ENCODE measurements around the gene ZMYND8. TPM values are rescaled to one million over a fixed set of nuclear protein-coding genes. Genes with fewer than 3 reads are reported as not detected.
A peak's percentile ranks its signal among the peaks of the same experiment; 100 is the strongest.
"Not testable (repeated sequence)": the region's sequence is repeated elsewhere in the genome, so short reads cannot be mapped to it uniquely, and the experiment has no call there.

The ZMYND8 gene
- total RNA-seq, 2 donors from 2014 or later = 22.6 to 27.5 TPM

DNA sequence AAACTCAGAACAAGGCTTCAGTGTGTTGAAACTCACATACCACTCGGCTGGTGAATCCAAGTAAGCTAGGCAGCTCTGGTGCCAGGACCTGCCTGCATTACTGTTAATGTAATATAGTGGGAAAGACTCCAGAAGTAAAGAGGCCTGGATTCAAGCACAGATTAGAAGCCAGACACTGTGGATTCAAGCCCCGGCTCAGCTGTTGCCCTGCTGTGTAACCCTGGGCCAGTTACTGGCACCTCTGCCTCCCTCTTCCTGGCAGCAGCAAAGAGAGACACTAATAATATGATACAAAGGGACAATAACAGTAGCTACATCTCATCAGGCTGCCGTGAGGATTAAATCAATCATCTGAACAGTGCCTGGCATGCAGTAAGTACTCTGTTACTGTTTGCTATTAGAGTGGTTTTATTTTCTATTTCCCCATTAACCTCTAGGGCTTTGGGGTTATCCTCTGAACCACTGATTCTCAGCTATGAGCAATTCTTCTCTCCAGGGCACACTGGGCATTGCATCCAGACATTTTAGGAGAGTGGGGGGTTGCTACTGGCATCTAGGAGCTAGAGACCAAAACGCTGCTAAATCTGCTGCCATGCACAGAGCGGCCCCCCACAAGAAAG, 92.9 kb downstream of the ZMYND8 start:
- intact Hi-C loops (cut with DNase I) = no loop called here
- DNase-seq = no peak
- ATAC-seq = peak; percentile 47 to 51

DNA sequence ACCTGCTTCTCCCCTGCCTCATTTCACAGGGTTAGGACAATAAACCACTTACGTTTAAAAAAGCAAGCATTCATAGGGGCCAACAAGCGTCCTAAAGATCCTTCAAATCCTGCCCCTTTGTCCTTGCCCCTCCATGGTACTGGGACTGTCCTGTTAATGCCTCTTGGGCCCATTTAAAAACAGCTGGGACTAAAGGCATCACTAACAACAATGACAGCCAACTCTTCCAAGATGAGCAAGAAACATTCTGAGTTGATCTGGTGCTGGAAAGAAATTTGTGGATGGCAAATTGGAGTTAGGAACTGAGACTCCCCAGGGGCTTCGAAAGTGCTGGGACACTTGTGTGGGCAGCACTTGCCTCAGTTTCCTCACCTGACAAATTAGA, 93.4 kb downstream of the ZMYND8 start:
- intact Hi-C loops (cut with DNase I) = no loop called here
- DNase-seq (no peak), ATAC-seq (no peak)

DNA sequence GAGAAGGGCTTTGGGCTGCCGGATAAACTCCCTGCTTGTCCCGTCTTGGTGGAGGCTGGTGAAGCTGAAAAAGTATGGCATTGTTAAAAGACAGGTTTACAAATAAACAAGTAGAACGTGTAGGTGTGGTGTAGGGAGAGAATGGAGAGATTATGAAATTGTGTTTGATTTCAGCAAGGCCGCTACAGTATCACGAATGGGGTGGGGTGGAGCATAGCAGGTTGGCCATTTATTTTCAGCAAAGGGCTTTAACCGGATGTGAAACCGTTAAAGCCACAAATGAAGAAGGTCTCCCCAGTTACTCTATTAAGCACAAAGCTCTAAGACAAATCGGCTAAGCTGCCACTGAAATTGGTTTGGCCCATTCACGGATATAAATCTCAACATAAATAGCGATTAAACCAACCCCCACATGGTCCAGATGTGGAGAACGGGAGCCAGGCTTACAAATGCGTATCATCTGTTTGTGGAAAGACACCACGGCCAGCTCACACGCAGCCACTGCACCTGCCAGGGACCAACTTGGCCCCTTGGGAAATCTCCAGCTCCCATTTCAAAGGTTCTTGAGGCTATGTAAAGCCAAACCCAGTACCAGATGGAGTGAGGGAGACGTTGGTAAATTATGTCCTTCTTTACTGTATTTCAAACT, 94.0 kb downstream of the ZMYND8 start:
- no peak for ATAC-seq
- intact Hi-C loops (cut with DNase I) = no loop called here
- no peak for DNase-seq

DNA sequence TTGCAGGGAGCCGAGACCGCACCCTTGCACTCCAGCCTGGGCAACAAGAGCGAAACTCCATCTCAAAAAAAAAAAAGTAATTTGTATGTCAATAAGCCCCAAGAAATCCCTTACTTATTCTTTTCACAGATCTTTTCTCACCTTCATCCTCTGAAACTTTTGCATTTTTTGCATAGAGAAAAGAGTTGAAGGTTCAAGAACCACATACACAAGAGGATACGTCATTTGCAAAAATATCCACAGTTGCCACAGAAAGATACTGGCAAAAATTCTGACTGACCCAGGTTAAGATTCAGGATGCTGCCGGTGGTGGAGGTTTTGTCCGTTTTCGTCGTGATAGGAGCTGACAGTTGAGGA, 94.5 kb downstream of the ZMYND8 start:
- ATAC-seq (no peak), DNase-seq (no peak)
- intact Hi-C loops (cut with DNase I) = no loop called here

DNA sequence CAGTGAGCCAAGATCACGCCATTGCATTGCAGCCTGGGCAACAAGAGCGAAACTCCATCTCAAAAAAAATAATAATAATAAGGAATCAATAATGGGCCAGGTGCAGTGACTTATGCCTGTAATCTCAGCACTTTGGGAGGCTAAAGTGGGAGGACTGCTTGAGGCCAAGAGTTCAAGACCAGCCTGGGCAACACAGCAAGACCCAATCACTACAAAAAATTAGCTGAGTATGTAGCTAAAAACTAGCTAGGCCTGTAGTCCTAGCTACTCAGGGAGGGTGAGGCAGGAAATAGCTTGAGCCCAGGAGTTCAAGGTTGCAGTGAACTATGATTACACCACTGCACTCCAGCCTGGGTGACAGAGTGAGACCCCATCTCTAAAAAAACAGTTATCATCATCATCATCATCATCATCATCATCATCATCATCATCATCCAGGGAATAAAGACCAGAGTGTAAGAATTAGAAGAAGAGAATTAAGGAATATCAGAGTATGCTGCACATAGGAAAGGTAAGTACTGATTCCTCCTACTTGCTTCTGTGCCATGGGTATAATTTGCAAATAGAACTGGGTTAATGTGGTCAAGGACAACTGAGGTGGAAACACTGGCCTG, 95.2 kb downstream of the ZMYND8 start:
- DNase-seq; intact Hi-C loops (cut with DNase I); ATAC-seq: not testable (repeated sequence)

DNA sequence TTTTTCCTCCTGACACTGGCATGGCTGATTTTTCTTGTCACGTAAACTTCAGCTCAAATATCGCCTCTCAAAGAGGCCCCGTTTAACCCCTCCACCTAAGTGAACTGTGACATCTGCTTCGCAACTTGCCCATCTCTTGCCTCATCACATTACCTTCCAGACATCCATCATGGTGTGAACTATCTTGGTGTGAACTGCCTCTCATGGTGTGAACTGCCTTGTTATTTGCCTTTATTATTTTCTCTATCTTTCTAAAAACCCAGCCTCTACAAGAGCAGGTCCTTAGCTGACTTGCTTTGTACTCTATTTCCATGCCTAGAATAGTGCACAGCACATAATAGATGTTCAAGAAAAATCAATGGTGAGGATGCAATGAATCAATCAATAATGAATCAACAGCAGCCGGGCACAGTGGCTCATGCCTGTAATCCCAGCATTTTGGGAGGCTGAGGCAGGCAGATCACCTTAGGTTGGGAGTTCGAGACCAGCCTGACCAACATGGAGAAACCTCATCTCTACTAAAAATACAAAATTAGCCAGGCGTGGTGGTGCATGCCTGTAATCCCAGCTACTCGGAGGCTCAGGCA, 95.9 kb downstream of the ZMYND8 start:
- DNase-seq; intact Hi-C loops (cut with DNase I); ATAC-seq: not testable (repeated sequence)

DNA sequence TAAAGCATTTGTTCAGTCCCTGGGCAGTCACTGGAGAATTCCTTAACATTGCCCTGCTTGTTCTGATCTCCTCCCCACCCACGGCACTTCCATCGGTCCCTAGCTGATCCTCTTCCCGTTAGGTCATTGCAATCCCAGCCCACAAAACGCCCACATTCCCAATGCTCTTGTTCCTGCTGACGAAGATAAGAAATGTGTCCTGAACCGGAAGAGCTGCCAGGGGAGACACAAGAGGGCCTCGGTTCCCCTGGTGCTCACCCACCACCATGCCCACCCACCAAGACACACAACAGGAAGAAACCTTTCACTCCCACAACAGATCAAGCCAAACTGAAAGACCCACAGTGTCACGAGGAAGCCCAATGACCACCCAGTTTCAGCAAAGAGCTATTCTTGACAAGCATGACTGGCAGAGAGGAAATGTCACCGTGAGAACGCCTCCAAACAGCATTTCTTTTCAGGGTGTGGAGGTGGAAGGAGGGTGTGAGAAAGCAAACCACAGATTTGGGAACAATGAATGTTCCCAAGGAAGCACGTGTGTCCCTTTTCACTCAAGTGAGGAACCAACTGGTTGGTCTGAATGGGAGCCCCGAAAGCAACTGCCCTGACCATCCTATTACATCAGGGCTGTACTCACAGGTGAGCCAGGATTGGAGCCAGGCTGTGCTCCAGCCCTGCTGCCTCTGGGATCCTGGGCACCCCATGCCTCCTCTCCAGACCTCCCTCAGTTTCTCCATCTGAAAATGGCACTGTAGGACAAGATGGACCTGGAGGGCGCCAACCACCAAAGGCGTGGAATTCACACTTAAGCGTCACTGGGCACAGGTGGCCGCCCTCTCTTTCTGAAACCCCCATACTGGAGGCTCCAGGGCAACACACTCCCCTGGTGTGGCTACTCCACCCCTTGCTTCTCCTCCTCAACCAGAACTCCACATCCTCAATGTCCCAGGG, 97.5 kb downstream of the ZMYND8 start:
- intact Hi-C loops (cut with DNase I) = loop anchor here in 1 of 2 donors (5.0 kb wide), 1 partner anchor 47 kb away; no protein-coding TSS in a partner anchor
- peak; percentile 76 for DNase-seq

DNA sequence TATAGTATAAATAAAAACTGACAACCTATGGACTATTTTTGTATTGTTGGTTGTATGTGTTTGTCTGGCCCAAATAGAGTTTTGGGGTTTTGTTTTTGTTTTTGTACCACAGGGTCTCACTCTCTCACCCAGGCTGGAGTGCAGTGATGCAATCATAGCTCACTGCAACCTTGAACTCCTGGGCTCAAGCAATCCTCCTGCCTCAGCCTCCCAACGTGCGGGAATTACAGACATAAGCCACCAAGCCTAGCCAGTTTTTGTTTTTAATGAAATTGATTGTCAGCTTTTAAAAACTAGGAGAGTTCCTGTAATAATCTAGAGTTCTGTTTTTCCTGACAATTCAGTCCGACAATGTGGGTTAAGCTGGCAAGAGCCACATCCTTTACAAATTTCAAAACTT, 98.7 kb downstream of the ZMYND8 start:
- DNase-seq (no peak), ATAC-seq (no peak)
- intact Hi-C loops (cut with DNase I) = loop anchor here in 1 of 2 donors (5.0 kb wide), 1 partner anchor 45 kb away; no protein-coding TSS in a partner anchor

More for the DNA sequence above, 97.5 kb downstream of the ZMYND8 start:
- ATAC-seq = peak; percentile 64 to 67

DNA sequence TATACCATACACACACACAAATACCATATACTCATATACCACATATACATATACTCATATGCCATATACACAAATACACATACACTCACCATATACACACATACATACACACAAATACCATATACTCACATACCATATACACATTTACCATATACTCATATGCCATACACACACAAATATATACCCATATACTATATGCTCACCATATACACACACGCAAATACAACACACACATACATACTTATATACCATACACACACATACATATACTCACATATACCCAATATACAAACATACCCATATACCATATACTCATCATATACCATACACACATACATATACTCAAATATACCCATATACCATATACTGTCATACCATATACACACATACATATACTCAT, 99.2 kb downstream of the ZMYND8 start:
- intact Hi-C loops (cut with DNase I) = loop anchor here in 1 of 2 donors (5.0 kb wide), 1 partner anchor 45 kb away; no protein-coding TSS in a partner anchor
- DNase-seq (no peak), ATAC-seq (no peak)

DNA sequence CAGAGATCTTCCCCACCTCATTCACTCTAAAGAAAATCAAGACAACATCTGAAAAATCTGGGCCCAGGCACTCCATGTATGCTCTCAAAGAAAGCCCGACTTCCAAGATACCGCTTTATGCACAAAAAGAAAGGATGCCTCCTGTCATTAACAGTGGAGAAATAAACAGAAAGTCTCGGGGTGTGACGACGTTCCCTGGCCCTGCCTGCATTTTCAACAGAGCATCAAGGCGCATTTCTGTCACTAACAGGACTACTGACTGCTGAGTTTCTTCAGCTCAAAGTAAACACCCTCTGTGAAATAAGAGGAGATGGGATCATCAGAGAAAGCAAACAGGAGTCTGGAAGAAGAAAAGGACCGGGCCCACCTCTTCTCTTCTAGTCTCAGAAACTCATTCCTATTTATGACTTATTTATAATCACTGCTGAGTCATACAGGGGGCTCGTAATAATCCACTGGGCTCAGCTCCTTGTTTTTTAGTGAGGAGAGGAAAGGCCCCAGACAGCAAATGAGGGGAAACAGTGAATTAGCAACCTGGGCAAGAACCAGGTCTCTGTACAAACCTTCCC, 99.7 kb downstream of the ZMYND8 start:
- no peak for DNase-seq
- intact Hi-C loops (cut with DNase I) = loop anchor here in 1 of 2 donors (5.0 kb wide), 1 partner anchor 44 kb away; no protein-coding TSS in a partner anchor
- ATAC-seq = no peak

DNA sequence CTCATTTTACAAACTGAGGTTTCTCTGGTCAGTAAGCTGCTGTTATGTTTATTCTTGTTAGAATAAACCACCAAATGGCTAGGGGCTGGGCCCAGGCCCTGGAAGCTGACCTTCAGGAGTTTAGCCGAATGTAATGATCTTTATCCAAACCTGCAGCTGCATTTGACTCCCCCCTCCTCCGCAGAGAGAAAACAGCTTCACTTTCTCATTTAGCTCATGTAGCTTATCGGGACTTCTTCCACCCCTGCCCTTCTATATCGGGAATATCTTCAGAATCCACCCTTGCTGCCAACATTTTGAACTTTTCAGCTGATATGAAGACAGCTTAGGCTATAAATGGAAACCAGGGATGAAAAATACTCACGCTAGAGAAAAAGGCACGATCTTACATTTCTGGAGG, 102.6 kb downstream of the ZMYND8 start:
- DNase-seq (no peak), ATAC-seq (peak; percentile 19 to 42)
- intact Hi-C loops (cut with DNase I) = no loop called here

DNA sequence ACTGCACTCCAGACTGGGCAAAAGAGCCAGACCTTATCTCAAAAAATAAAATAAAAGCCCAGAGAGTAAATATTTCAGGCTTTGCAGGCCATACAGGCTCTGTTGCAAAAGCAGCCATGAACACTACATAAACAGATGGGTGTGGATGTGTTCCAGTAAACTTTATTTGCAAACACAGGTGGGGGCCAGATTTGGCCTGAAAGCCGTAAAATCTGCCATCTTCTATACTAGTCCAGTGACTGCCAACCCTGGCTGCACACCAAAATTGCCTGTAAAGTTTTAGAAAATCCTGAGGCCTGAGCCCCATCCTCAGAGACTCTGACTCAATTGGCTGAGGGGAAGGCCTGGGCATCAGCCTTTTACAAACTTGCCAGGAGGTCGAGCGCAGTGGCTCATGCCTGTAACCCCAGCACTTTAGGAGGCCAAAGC, 103.6 kb downstream of the ZMYND8 start:
- intact Hi-C loops (cut with DNase I) = no loop called here
- no peak for ATAC-seq
- DNase-seq = no peak

DNA sequence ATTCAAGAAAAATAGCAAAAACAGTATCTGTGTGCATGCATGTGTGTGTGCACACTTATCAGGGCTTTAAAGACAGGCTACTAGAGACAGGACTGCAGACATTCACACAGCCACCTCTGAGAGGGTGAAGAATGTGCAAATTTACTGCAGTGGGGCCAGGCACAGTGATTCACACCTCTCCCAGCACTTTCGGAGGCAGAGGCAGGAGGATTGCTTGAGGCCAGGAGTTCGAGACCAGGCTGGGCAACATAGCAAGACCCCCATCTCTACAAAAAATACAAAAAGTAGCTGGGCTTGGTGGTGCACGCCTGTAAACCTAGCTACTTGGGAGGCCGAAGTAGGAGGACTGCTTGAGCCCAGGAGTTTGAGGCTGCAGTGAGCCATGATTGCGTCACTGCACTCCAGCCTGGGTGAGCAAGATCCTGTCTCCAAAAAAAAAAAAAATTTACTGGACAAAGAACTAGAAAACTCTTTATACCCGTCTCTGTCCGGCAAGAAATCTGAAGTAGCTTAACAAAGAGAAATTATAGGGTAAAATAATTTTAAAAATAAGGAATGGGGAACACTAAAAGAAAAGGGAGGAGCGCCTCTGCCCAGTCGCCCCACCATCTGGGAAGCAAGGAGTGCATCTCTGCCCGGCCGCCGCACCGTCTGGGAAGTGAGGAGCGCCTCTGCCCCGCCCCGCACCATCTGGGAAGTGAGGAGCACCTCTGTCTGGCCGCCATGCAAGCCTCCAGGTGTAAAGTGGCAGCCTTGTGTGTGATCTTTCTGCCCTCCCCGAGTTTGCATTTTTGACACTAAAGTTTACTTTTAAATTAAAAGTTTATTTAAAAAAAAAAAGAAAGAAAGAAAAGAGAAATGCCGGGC, 105.1 kb downstream of the ZMYND8 start:
- intact Hi-C loops (cut with DNase I) = no loop called here
- ATAC-seq = no peak
- no peak for DNase-seq

DNA sequence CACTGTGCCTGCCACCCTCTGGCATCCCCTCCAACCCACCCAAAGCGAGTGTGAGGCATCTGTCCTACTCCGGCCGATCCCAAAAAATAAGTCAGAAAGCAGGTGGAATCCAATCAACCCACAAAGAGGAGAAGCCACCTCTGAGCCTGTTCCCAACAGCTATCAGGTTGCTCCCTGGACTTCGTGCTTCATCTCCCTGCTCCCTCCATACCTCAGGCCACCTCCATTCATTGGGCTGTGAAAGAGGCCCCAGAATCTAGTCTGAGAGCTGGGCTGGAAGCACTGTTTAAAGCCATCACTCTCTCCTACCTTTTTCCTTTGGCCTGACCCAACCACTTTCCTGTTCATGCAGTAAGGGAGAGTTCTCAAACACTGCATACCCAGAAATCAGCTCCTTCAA, 106.1 kb downstream of the ZMYND8 start:
- DNase-seq = no peak
- ATAC-seq = no peak
- intact Hi-C loops (cut with DNase I) = no loop called here

DNA sequence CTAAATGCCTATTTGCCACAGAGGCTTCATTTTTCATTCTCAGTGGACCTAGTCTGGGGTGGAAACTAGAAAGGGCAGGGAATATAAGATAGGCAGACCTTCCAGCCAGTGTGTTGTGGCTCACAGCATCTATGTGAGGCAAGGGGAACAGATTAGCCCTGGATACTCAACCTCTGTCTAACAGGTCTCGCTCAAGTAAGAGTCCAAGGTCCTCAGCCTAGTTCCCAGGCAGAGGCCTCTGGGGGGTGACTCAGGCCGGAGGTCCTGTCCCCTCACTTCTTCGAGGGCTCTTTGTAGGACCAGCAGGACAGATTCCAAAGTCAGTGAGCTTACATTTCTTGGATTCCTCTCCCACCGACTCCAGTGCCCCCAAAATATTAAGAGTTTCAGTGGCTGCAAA, 106.6 kb downstream of the ZMYND8 start:
- ATAC-seq (no peak), DNase-seq (no peak)
- intact Hi-C loops (cut with DNase I) = no loop called here

DNA sequence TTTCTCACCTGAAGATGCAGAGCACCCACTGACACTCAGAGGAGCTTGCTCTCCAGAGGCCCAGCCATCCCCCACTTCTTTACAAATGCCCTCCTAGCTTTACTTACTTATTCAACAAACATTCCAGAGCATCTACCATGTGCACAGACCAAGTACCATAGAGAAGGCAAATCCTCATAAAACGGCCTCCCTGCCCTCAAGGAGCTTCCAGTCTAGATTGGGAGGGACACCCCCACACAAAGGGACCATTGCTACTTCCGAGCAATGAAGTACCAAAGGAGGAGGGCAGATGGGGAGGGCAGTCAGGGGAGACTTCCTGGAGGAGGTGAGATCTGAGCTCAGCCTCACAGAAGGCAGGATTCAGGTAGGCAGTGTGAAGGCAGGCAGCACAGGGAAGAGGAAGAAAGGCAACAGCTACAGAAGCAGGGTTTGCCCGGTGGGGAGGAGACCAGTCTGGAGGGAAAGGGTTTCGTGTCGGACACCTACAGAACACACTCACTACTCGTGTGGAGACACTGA, 108.0 kb downstream of the ZMYND8 start:
- intact Hi-C loops (cut with DNase I) = no loop called here
- DNase-seq = no peak
- no peak for ATAC-seq

DNA sequence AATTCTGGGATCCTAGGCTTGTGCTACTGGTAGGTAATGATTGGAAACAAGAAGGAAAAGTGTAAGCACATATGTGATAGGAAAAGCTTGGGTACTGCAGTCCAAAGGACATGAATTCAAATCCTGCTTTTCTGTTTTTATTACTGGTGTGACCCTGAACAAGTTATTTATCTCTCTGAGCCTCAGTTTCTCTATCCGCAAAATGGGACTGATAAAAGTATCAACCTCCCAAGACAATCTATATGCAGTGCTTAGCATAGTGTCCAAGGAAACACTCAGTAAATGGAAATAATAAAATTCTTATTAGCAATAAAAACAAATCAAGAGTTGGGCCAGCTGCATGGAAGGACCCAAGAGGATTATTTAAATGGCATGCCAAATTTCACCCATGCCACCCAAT, 108.5 kb downstream of the ZMYND8 start:
- intact Hi-C loops (cut with DNase I) = no loop called here
- no peak for DNase-seq
- no peak for ATAC-seq

Data from left cardiac atrium (tissue), 4 donors.